Right lobe of liver (tissue), 4 donors: ENCODE results near the gene ZNF576.

ENCODE experiments used
- CTCF ChIP-seq, 4 donors: fragments of 200-600 bp in 3 of 4; fragments of 450-650 bp in 1 of 4; IDR thresholded peaks; one replicate each; pipeline versions ENCODE4 v1.5.1 to v1.8.0; 2016 to 2022; ENCODE audit warnings: antibody characterized with exemption in 4 of 4, mild to moderate bottlenecking in 2 of 4
- POLR2A ChIP-seq: fragments of 450-650 bp; IDR thresholded peaks from one replicate; pipeline ENCODE4 v1.6.1; 2017; ENCODE audit warnings: antibody characterized with exemption, mild to moderate bottlenecking
- donor health status: DM: no; HTN: no; CAD: no.
- donor health status: DM: no; HTN: no; CAD: no.
- donor health status: DM: no; HTN: yes; CAD: no.

- TF ChIP-seq CTCF (IDR thresholded peaks at IDR 0.05) (no peak), POLR2A (no peak)
These were observed 35.0 kb upstream of the ZNF576 start for GRCh38 chr19:43561139-43561970.
